Stimulated activated CD8-positive, alpha-beta memory T cell treated with anti-CD3 and anti-CD28 coated beads, Interleukin-7, amount 100 ng/mL, for 24 hours (primary cell): ENCODE results near the gene HOXB2.

ENCODE experiments used
- DNase-seq: peaks from one replicate; pipeline ENCODE4 v3.0.0-alpha.2; 2020; ENCODE audit warnings: low read depth

HOXB2 gene

DNA sequence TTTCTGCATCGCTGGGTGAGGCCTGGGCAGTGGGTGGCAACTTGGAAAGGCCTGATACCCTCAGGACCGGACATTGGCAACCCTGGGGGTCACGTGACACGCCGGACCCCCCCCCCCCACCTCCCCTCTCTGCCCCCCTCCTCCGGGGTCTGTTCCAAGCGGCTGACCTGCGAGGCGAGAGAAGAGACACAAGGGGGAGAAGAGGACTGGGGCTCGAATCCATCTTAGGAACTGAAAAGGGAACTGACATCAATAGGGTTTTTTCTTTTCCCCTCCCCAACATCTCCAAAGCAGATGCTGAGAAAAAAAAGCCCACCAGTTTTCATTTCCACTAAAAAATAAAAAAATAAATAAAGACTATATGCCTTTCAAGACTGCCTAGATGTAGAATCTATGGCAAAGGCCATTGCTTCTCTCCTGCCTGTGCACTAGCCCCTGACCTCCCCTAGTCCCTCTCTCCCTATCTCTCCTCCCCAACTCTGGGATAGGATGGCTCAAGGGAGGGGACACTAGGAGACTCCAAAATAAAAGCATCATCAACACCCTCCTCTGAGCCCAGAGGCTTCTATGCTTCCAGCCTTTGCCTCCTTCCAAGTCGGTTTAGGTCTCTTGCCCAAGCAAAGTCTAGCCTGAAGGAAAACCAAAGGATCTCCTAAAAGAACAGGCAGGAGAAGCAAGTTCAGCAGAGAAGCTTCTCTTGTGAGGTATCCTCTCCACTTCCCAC is 7.7 kb upstream of the HOXB2 start:
- no peak for DNase-seq

DNA sequence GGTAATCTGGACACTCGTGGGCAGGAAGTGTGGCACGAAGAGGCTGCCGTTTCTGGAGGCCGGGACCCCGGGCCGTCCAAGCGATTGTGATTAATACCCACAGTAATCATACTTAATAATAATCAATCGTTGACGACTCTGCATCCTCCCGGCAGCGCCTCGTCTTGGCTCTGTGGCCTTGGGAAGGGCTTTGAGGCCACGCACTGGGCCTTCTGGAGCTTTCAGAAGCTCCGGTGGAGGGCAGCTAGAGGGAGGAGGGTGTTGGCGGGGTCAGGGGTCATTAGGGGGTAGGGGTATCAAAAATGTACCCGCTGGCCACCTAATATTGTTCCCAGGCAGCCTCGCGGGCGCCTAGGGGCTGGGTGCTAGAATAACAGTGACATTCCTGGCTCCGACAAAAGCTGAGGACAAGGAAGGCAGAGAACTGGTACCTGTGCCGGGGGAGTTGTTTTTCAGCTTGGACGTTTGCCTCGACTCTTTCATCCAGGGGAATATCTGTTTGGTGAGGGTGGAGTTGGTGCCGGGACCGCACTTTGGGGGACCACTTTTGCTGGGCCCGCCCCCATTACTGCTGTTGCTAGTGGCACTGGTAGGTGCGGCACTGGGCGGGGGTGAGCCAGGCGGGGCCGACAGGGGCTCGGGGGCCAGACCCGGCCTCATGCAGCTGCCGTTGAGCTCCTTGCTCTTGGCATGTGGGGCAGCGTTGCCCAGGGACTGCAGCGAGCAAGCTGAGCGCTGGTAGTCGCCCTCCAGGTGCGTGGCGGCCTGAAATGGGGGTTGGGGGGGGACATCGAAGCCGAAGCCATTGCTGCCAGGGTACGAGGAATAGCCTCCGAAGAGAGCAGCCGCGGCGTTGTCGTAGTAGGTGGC is 6.9 kb upstream of the HOXB2 start:
- DNase-seq: no peak

DNA sequence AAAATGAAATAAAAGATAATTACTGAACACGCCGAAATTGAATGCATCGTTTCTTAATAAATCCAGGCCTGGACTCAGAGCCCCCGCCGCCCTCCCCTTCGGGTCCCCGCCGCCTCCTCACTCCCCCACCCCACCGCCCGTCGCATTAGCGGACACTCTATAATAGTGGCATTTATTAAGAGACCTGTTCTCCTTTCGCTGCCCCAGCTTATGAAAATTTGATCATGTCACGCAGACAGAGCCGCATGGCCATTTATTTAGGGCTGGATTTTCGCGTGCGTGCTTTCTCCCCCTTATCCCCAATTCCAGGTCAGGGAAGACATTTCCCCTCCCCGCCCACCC is 6.3 kb upstream of the HOXB2 start:
- no peak for DNase-seq

DNA sequence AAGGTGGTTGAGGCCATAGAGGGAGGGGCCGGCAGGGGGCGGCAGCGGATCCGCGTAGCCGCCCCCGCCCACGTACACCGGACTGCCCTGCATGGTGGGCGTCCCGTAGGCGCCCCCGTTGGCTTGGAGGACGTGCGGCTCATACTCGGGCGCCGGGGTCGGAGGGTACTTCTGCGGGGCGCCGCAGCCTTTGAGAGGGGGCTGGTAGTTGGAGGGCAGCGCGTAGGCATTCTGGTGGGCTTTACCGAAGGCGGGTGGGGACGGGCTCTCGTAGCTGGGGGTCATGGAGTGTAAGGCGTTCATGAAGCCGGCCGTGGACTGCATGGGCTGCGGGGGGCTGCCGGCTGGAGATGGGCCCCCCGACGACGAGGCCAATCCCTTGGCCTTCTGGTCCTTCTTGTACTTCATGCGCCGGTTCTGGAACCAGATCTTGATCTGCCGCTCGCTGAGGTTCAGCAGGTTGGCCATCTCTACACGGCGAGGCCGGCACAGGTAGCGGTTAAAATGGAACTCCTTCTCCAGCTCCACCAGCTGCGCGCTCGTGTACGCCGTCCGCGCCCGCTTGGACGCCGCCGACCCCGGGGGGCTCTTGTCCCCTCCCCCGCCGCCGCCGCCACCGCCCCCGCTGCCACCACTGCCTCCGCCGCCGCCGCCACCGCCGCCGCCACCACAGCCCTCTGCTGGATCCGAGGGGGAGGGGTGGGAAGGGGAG is 5.7 kb upstream of the HOXB2 start:
- no peak for DNase-seq

DNA sequence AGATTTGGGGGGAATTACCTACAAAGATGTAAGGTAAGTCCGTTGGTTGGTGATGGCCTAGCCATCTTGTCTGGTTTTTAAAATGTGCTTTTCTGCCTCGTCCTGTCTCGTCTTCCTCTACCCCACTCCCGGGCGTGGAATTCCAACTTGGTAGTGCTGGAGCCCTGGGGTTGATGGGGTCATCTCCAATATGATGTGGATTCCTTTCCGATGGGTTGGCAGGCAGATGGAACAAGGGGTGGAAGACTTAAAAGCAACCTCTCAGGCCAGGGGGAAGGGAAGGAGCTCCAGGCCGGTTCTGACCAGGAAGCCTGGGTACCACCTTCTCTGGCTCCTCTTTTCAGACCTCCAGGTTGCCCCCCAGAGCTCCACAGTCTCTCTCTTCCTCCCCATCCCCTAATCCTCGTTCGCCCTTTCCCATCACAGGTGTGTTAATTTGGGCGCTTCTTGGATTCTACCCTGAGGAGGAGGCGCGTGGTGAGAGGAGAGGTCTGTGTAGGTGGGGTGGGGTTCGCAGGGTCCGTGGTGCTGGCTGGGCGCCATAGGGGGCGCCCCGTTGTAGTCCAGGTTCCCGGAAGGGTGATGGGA is 5.1 kb upstream of the HOXB2 start:
- DNase-seq: no peak

DNA sequence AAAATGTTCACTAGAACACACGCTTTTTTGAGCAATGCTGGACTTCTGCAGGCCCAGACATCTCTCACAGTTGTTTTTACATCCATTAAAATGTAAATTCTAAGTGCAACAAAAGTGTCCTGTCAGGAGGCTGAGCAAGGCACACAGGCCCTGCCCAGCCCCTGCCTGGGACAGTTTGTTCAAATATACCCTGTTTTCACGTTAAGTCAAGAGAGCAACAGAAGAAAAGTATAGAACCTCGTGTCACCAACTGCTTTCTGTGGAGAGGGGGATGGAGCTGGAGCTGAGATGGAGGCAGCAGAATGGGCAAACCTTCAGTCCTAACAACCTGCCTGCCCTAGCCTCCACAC is 4.3 kb upstream of the HOXB2 start:
- no peak for DNase-seq

DNA sequence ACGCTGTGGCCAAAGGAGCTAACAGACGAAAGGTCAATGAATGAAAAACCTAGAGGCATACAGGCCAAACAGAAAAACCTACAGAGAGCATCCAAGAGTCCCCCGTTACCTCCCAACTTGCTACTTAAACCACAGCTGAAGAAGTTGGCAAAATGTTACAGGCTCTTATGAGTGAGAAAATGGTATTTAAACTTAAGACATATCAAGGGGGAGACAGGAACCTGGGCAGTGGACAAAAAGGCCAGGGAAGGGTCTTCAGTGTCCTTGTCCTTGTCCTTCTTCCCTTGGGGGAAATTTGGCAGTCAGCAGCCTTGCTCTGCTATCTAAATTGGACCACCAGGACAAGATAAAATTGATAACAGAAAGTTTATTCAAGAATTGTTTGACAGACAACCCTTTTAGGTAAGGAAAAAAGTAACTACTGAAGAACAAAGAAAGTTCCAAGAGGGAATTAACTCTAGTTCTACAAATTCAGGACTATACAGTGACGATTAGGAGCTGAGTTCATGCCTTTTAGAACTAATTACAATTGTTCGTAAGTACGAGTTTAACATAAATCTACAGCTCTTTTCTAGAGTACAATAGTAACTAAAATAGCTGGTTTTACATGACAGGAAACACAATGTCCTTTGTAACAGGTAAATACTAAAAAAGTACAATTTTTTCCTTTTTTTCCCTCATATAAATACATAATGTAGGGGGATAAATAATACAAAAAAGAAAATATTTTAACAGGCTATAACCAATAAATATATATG is 3.8 kb upstream of the HOXB2 start:
- DNase-seq: no peak

DNA sequence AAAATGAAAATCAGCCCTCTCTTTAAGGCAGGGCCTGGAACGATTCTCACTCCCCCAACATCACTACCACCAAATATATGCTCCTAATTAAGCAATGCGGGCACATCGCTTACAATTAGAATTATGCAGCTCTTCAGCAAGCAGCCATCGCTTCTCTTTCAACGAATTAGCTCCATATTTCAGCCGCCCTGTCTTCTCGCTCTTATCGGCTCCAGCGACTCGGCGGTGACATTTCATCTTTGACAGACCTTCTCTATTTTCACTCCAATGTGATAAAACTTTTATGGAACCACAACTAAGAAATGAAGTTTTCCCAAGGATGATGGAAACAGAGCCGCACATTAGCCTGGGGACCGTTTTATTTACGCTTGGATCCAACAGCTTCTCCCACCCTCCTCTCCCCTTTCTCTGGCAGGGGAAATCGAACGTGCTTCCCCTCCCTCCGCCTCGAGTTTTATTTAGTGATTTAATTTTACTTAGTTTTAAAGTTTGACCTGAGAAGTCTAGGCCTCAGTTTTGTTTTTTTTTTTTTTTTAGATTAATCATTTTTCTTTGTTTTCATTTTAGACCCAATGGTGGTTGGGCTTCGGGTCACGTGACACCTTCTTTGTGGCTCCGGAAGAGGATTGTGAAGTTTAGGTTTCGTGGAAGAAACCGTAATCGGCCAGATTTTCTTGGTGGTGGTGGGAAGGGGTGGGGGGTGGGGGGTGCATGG is 3.1 kb upstream of the HOXB2 start:
- no peak for DNase-seq

DNA sequence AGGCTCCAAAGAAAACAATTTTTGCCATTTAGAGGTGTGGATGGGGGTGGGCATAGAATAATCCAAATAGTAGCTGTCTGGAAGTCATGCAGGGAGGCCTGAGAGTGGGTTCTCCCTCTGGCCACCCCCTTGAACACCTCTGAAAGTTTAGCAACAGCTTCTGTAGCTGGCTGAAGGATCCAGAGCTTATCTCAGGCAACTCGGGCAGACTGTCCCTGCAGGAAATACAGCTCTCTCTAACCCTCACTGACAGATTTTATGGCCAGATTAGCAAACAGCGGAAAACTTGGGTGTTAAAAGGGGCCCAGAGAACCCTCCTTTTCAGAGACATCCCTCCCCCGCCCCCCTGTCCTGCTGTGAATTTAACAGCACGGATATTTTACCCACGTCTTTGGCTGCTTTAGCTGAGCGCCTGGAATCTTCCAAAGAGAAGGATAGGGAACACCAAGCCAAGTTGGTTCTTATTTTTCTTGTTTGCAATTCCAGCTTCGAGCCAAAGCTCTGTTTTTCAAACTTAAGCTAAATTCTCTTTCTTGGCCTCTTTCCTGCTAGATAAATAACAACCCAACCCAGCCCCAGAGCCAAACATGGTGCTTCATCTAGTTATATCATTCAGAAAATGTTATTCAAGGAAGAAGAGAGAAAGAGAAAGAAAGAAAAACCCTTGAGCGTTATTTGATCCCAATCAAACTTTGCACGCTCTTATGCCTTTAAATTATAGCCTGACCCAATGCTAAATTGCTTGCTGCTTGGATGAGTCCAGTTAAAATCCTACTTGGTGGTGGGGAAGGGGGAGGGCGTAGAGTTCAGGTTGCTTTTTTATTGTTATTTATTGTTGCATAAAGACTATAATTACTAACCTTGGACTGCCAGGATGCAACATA is 2.3 kb upstream of the HOXB2 start:
- DNase-seq: no peak

DNA sequence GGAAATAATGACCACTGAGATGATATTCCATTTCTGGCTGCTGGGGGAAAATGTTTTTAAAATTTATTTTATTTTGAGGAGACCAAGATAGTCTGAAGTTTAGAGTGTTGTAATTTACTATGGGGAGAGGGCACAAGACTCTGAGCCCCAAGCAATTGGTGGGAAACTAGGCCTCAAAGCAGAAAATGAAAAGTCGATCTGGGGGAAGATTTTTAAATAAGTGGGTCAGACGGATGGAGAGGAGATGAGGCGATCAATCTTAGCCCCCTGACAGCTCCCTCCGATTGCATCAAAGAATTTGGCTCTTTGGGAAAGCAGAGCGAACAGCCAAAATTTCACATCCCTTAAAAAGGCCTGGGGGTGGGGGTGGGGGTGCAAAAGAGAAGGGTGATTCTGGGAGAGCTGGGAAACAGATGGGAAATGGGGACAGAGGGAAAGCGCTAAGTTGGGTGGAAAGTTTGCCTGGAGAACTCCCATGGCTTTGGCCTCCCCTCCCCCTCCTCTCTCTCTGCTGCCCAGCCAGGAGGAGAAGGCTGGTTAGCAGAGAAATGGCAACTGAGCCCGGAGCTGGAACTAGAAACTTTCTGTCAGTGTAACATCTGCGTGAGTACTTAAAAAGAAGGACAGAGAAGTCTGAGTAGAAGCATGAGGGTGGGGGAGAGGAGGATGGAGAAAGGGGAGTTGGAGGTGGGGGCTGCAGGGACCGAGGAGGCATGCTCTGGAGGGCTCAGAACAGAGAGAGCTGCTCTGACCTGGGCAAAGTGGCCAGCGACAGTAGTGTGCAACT is 1.4 kb upstream of the HOXB2 start:
- no peak for DNase-seq

DNA sequence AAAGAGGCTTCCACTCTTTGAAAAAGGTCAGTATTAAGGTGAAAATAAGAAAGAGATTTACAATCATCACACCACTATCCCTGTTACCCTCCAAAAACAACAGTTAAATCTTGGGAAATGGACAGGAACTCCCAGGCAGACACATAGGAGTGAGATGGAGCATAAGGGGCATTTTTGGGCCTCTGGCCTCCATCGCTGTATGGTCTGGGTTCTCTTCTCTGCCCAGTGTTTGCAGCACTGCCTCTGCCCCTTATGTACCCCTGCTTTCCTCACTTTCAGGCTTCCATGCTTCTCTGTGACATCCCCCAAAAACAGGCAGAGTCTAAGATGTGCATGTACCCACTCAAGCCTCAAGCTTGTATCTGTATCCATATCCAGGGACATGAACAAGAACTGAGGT is 630 bp upstream of the HOXB2 start:
- no peak for DNase-seq

DNA sequence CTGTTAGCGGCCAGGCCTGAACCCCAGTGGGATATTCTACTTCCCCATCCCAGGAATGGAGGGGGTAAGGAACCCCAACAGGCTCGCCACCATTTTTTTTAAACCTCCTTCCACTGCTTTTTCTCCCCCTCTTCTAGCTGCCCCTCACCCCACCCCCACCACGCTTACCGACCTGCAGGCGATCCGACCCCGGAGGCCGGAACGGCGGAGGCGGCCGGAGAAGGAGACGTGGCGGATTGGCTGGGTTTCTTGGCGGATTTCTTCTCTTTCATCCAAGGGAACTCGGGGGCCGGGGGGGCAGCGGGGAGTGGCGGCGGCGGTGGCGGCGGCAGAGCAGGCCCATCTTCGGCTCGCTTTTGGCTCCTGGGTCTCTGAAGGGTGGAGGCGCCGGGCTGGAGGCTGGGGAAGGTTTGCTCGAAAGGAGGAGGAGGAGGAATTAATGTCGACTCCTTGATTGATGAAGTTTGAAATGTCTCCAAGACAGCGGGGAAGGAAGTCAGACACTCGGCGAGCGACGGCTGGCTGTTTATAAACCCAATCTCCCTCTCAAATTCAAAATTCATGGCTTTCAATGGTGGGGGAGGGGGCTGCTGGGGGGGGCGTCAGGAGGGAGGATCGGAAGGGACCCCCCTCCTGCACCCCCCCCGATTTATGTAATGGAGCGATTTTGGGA is 424 bp downstream of the HOXB2 start:
- DNase-seq: no peak

DNA sequence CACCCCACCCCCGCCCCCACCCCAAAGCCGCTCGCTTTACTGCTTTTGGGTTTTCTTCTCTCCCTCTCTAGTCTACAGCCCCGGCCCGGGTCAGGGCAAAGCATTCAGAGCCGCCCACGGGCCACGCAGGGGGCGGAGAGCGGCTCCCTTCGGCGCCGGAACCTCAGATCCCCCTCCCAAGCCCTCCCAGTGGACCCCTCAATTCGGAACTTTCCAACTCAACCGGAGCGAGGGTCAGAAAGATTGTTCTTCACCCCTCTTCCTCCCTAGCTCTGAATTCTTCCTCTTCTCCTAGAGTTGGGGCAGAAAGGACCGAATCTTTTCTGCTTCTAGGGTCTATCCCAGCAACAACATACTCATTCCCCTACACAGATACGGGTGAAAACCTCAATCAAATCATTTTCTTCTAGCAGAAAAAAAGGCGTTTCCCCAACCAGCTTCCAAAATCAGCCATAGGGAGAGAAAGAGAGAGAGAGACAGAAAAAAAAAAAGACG is 1.0 kb downstream of the HOXB2 start:
- DNase-seq: no peak

DNA sequence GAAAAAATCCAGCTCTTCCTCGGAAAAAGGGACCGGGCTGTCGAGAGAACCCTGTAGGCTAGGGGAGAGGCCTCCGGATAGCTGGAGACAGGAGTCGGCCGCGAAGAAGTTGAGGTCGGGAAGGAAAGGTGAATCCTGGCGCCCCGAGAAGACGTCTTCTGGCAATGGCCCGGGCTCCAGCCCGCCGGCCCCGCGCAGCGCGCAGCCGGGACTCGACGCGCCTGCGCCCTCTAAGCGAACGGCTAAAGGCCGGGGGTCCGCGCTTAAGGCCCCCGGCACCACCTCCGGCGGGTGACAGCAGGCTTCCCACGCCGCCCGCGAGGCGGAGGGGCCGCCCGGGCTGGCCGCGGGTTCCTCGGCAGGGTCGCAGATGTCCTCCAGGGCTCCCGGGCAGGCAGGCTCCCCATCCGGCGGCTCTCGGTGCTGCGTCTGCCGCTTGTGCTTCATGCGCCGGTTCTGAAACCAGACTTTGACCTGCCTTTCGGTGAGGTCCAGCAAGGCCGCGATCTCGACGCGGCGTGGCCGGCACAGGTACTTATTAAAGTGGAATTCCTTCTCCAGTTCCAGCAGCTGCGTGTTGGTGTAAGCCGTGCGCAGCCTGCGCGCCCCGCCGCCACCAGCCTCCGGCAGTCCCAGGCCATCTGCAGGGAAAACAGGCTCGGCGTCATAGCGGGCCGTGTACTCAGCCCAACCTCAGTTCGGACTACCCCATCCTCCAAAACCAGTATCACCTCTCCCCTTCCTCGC is 1.6 kb downstream of the HOXB2 start:
- DNase-seq: no peak

DNA sequence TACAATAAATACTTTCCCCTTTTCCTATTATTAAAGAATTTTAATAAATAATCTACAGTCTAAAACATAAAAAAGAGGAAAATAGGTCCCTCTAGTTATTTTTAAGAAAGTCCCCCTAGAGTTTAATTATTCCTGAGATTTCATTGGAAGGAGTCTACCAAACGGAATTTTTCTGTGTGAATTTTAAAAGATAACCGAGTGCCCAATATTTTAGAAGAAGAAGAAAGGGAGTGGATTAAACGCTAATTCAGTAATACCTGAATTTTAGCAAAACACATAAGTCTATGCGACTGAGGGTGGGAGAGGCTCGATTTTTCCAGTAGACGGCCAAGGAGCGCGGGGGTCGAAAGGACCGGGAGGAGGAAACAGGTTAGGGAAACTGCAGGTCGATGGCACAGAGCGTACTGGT is 2.2 kb downstream of the HOXB2 start:
- DNase-seq: no peak

DNA sequence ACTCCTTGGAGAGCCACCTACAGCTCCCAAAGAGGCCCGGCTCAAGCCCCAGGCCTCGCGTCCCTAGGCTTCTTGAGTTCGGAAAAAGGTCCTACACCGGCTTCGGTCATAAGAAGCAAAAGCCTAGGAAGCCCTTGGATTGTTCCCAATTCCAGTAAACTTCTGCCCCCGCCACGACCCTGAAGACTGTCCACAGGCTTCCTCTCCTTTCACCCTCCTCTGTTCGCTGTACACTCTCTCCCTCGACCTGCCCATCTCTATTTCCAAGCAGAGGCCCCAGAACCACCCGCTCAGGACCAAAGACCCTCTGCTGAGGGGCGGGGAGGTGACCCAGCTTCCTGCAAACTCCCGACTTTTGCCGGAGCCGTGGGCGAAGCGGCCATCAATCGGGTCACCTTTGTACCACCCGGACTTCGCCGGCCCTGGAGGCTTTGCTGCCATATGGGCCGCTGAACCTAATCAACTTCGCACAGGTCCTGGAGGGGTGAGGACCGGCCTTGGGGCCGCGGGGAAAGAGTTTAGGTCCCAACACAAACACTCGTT is 2.7 kb downstream of the HOXB2 start:
- DNase-seq: no peak

DNA sequence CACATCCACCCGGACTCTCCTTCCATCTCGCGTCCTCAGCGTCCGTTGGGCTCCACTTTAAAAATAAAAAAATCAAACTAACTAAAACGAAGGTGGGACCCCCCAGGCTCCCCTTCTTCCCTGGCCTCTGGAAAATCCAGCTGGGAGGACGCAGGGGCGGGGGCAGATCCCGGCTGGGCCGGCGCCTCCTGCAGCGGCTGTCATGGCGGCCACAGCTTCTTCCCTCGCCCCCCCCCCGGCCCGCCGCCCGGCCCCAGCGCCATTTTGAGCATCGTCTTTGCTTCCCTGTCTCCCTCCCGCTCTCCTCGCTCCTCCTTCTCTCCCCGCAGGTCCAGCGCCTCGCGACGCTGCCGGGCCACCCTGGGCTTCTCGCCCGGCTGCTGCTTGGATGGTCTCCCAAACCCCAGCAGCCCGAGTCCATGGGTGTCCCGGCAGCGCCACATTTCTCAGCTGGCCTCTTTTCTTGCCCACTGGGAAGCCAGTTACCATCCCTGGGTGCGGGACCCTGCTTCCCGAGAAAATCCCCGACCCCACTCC is 3.3 kb downstream of the HOXB2 start:
- DNase-seq: no peak
